Islet of Langerhans (tissue), 1 donor: ENCODE data around the gene PPP2R5C.

Experiments used
- FAIRE-seq: peaks from one replicate; lab custom pipeline; 2011; peaks lifted over from hg19 to GRCh38; lab: Jason Lieb, UNC

PPP2R5C gene

GRCh38 chr14:101755591-101756324 lies 5.8 kb upstream of the PPP2R5C start:
- no peak for FAIRE-seq

GRCh38 chr14:101757064-101757838 lies 4.3 kb upstream of the PPP2R5C start:
- FAIRE-seq = no peak

- no peak for FAIRE-seq
Measured at GRCh38 chr14:101757839-101758211, 3.7 kb upstream of the PPP2R5C start.

- FAIRE-seq = no peak
Measured at GRCh38 chr14:101758913-101759593, 2.5 kb upstream of the PPP2R5C start.

- FAIRE-seq = peak; percentile 69
Measured at GRCh38 chr14:101760138-101761011, 1.1 kb upstream of the PPP2R5C start.

- no peak for FAIRE-seq
Measured at GRCh38 chr14:101761881-101762529, 496 bp downstream of the PPP2R5C start.

GRCh38 chr14:101762530-101763101 lies 1.1 kb downstream of the PPP2R5C start:
- FAIRE-seq = peak; percentile 94

GRCh38 chr14:101763941-101764709 lies 2.6 kb downstream of the PPP2R5C start:
- FAIRE-seq = peak; percentile 43

GRCh38 chr14:101767618-101768362 lies 6.3 kb downstream of the PPP2R5C start:
- no peak for FAIRE-seq

GRCh38 chr14:101770183-101770582 lies 8.7 kb downstream of the PPP2R5C start:
- FAIRE-seq = no peak

- no peak for FAIRE-seq
Measured at GRCh38 chr14:101772770-101773169, 11.3 kb downstream of the PPP2R5C start.

- FAIRE-seq = no peak
Measured at GRCh38 chr14:101773378-101773777, 11.9 kb downstream of the PPP2R5C start.

- no peak for FAIRE-seq
Measured at GRCh38 chr14:101774006-101774795, 12.7 kb downstream of the PPP2R5C start.

- no peak for FAIRE-seq
Measured at GRCh38 chr14:101774814-101775213, 13.3 kb downstream of the PPP2R5C start.

GRCh38 chr14:101775826-101776225 lies 14.3 kb downstream of the PPP2R5C start:
- FAIRE-seq = no peak

- no peak for FAIRE-seq
Measured at GRCh38 chr14:101776344-101776743, 14.8 kb downstream of the PPP2R5C start.

GRCh38 chr14:101780390-101780789 lies 18.9 kb downstream of the PPP2R5C start:
- FAIRE-seq = no peak

GRCh38 chr14:101780887-101781239 lies 19.4 kb downstream of the PPP2R5C start:
- FAIRE-seq = no peak
